Lower leg skin (tissue), 3 donors: ENCODE measurements around the gene CYTH1.

Experiments
- CTCF ChIP-seq, 3 donors: fragments of 450-650 bp; IDR thresholded peaks; one replicate each; pipeline ENCODE4 v1.5.1; 2016; ENCODE audit warnings: antibody characterized with exemption in 3 of 3, mild to moderate bottlenecking in 3 of 3, moderate library complexity in 2 of 3
- POLR2A ChIP-seq, 2 donors: fragments of 450-650 bp; IDR thresholded peaks; one replicate each; pipeline ENCODE4 v1.6.1; 2016 to 2017; ENCODE audit warnings: antibody characterized with exemption in 2 of 2, mild to moderate bottlenecking in 1 of 2, moderate library complexity in 1 of 2

DNA sequence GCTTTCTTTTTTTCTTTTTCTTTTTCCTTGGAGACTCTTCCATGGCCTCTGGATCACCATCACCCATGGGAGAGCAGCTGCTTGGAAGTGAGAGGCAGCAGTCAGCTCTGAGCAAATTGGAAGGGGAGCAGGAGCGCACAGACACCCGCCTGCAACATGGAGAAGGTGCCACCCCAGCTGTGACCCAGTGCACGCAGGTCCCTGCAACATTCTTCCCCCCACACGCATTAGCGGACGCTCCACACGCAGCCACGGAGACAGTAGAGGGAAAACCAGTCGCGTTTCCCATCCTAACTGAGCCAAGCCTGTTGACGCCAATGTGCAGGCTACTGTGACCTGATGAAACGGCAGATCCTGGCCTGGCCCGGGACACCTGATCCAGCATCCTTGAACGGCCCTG, 20.4 kb upstream of the CYTH1 start:
- no peak for TF ChIP-seq POLR2A (IDR thresholded peaks at IDR 0.05)
- TF ChIP-seq CTCF (IDR thresholded peaks at IDR 0.05) = no peak
